MCF 10A (cell line): ENCODE measurements around the gene DGUOK. TPM values are rescaled to one million over a fixed set of nuclear protein-coding genes. Genes with fewer than 3 reads are reported as not detected.

ENCODE experiments used
- BruUV-seq: library from RNA; stranded (reverse); fragments of 400-500 nt; replicated peaks from 2 replicates; lab custom pipeline; 2021; lab: Mats Ljungman, UMichigan
- CTCF ChIA-PET: fragments of 300-600 bp; sonication (Branson Sonifier 250); formaldehyde crosslinking; extraction: SDS; loops from one replicate; lab custom pipeline; 2021; ENCODE audit warnings: antibody characterized with exemption, inconsistent platforms; lab: Yijun Ruan, JAX
- POLR2A ChIA-PET: fragments of 300-600, 350-650 bp; sonication (Branson Sonifier 250); formaldehyde crosslinking; extraction: SDS; loops from one replicate; lab custom pipeline; 2020; ENCODE audit warnings: antibody characterized with exemption, inconsistent platforms; lab: Yijun Ruan, JAX
- DNase-seq: peaks from one replicate; pipeline ENCODE4 v3.0.0-alpha.2; 2018; ENCODE audit not compliant: unreplicated experiment
- H3K27ac Mint-ChIP-seq: one replicate; pipeline ENCODE4 v1.8.0; 2022; ENCODE audit warnings: mild to moderate bottlenecking, low read depth, mixed read lengths; ENCODE audit not compliant: unreplicated experiment
- H3K27me3 Mint-ChIP-seq: one replicate; pipeline ENCODE4 v1.8.0; 2022; ENCODE audit warnings: mixed read lengths; ENCODE audit not compliant: insufficient read depth, unreplicated experiment
- H3K36me3 Mint-ChIP-seq: one replicate; pipeline ENCODE4 v1.8.0; 2022; ENCODE audit warnings: mild to moderate bottlenecking, moderate library complexity, mixed read lengths; ENCODE audit not compliant: insufficient read depth, unreplicated experiment
- H3K4me1 Mint-ChIP-seq: one replicate; pipeline ENCODE4 v1.8.0; 2022; ENCODE audit warnings: mixed read lengths; ENCODE audit not compliant: insufficient read depth, unreplicated experiment
- H3K4me3 Mint-ChIP-seq: one replicate; pipeline ENCODE4 v1.8.0; 2022; ENCODE audit warnings: mild to moderate bottlenecking, moderate library complexity, mixed read lengths; ENCODE audit not compliant: unreplicated experiment
- H3K9me3 Mint-ChIP-seq: one replicate; pipeline ENCODE4 v1.8.0; 2022; ENCODE audit warnings: mixed read lengths; ENCODE audit not compliant: unreplicated experiment
- CTCF ChIP-seq: fragments of 200-600 bp; IDR thresholded peaks from one replicate; pipeline ENCODE4 v1.8.0; 2022; ENCODE audit warnings: antibody characterized with exemption, mild to moderate bottlenecking; ENCODE audit not compliant: unreplicated experiment
- intact Hi-C: fragments of 100-400 bp; cut with micrococcal nuclease; formaldehyde crosslinking; loops from 2 replicates; pipeline ENCODE4 v1.14.1; 2022
- total RNA-seq: library from RNA; stranded (reverse); gene quantifications from 2 replicates; pipeline ENCODE4 v1.2.3, GENCODE V29; 2022

DGUOK gene
- total RNA-seq, 1 experiment from 2014 or later = 92.3 TPM

- no peak for TF ChIP-seq CTCF
- BruUV-seq = no TSS peak
- CTCF ChIA-PET = interaction anchor here (0.6 kb wide), 1 partner anchor 69 kb away, joined by 3 read pairs; no protein-coding TSS in a partner anchor
- POLR2A ChIA-PET = interaction anchor here (0.8 to 0.9 kb wide), 2 partner anchors 8 to 10 kb away, joined by 3 read pairs; no protein-coding TSS in a partner anchor
- no peaks in the 10 kb centered on the region for H3K4me1 Mint-ChIP-seq
- DNase-seq = no peak
- H3K27me3 Mint-ChIP-seq = no peaks in the 10 kb centered on the region
- no peaks in the 10 kb centered on the region for H3K36me3 Mint-ChIP-seq
- H3K9me3 Mint-ChIP-seq = no peaks in the 10 kb centered on the region
- no peak overlapping the region for H3K4me3 Mint-ChIP-seq
- H3K27ac Mint-ChIP-seq = no peak overlapping the region
- intact Hi-C loops = no loop called here
Measured at GRCh38 chr2:73917296-73917695, 9.4 kb upstream of the DGUOK start.

GRCh38 chr2:73917696-73918207 is 8.9 kb upstream of the DGUOK start:
- no peak for TF ChIP-seq CTCF
- H3K36me3 Mint-ChIP-seq = no peaks in the 10 kb centered on the region
- no peak for DNase-seq
- H3K4me3 Mint-ChIP-seq = no peak overlapping the region
- H3K4me1 Mint-ChIP-seq = no peaks in the 10 kb centered on the region
- CTCF ChIA-PET = interaction anchor here (0.5 kb wide), 1 partner anchor 92 kb away, joined by 3 read pairs; no protein-coding TSS in a partner anchor
- H3K27me3 Mint-ChIP-seq = no peaks in the 10 kb centered on the region
- no TSS peak for BruUV-seq
- POLR2A ChIA-PET = interaction anchor here (0.9 kb wide), 1 partner anchor 9 kb away, joined by 3 read pairs; no protein-coding TSS in a partner anchor
- intact Hi-C loops = no loop called here
- H3K9me3 Mint-ChIP-seq = no peaks in the 10 kb centered on the region
- H3K27ac Mint-ChIP-seq = no peak overlapping the region

- no peaks in the 10 kb centered on the region for H3K36me3 Mint-ChIP-seq
- POLR2A ChIA-PET = no interaction called here
- no peak for DNase-seq
- no peaks in the 10 kb centered on the region for H3K9me3 Mint-ChIP-seq
- no peak overlapping the region for H3K4me3 Mint-ChIP-seq
- no TSS peak for BruUV-seq
- intact Hi-C loops = no loop called here
- no peaks in the 10 kb centered on the region for H3K27me3 Mint-ChIP-seq
- no peak for TF ChIP-seq CTCF
- no peaks in the 10 kb centered on the region for H3K4me1 Mint-ChIP-seq
- H3K27ac Mint-ChIP-seq = no peak overlapping the region
- CTCF ChIA-PET = interaction anchor here (0.6 to 0.7 kb wide), 3 partner anchors 52 to 260 kb away, joined by 3 to 4 read pairs (median 4); no protein-coding TSS in a partner anchor
Measured at GRCh38 chr2:73918856-73919255, 7.8 kb upstream of the DGUOK start.

GRCh38 chr2:73919596-73920228 is 7.0 kb upstream of the DGUOK start:
- TF ChIP-seq CTCF = no peak
- POLR2A ChIA-PET = interaction anchor here (0.6 to 1.3 kb wide), 2 partner anchors 91 to 258 kb away, joined by 3 to 6 read pairs; partner anchors contain the start of gene STAMBP
- H3K36me3 Mint-ChIP-seq = no peaks in the 10 kb centered on the region
- H3K9me3 Mint-ChIP-seq = no peaks in the 10 kb centered on the region
- H3K27ac Mint-ChIP-seq = no peak overlapping the region
- no TSS peak for BruUV-seq
- no peaks in the 10 kb centered on the region for H3K4me1 Mint-ChIP-seq
- no peaks in the 10 kb centered on the region for H3K27me3 Mint-ChIP-seq
- intact Hi-C loops = no loop called here
- no peak for DNase-seq
- CTCF ChIA-PET = no interaction called here
- no peak overlapping the region for H3K4me3 Mint-ChIP-seq
